Tibial nerve (tissue), 4 donors: ENCODE measurements around the gene ST3GAL6. TPM values are rescaled to one million over a fixed set of nuclear protein-coding genes. Genes with fewer than 3 reads are reported as not detected.

ENCODE experiments used
- DNase-seq, 2 donors: peaks; one replicate each; pipeline ENCODE4 v3.0.0-alpha.2; 2019; ENCODE audit warnings: low spot score in 2 of 2
- H3K27ac ChIP-seq, 4 donors: fragments of 200-600 bp; sonication (generic) in 3 of 4; one replicate each; pipeline ENCODE4 v1.5.1; 2017 to 2019; ENCODE audit warnings: mild to moderate bottlenecking in 1 of 4
- H3K27me3 ChIP-seq, 2 donors: fragments of 200-600 bp; sonication (generic) in 1 of 2; one replicate each; pipeline versions ENCODE4 v1.5.1 to v1.6.0; 2017 to 2019
- H3K36me3 ChIP-seq, 3 donors: fragments of 200-600 bp; sonication (generic); one replicate each; pipeline ENCODE4 v1.5.1; 2018 to 2019
- H3K4me1 ChIP-seq, 4 donors: fragments of 200-600 bp; sonication (generic) in 3 of 4; one replicate each; pipeline ENCODE4 v1.5.1; 2017 to 2019
- H3K4me3 ChIP-seq, 4 donors: fragments of 200-600 bp; sonication (generic) in 3 of 4; one replicate each; pipeline ENCODE4 v1.5.1; 2017 to 2019; ENCODE audit warnings: mild to moderate bottlenecking in 1 of 4, moderate library complexity in 1 of 4
- H3K9me3 ChIP-seq, 4 donors: fragments of 200-600 bp; sonication (generic) in 3 of 4; one replicate each; pipeline ENCODE4 v1.5.1; 2017 to 2019
- EP300 ChIP-seq, 2 donors: sonication (generic); formaldehyde crosslinking; IDR thresholded peaks; one replicate each; pipeline ENCODE4 v1.6.1; 2017; ENCODE audit warnings: antibody characterized with exemption in 2 of 2, mild to moderate bottlenecking in 1 of 2
- POLR2A ChIP-seq, 2 donors: fragments of 450-650 bp; IDR thresholded peaks; one replicate each; pipeline ENCODE4 v1.6.1; 2017; ENCODE audit warnings: antibody characterized with exemption in 2 of 2, mild to moderate bottlenecking in 2 of 2, moderate library complexity in 2 of 2
- WGBS, 2 donors: methylation state at CpG; one replicate each; pipeline ENCODE4 v1.1.5; 2018; 5-methylcytosine and 5-hydroxymethylcytosine counted together
- total RNA-seq, 4 donors: library from RNA; depleted of rRNA; stranded (reverse); fragments of >200 nt; gene quantifications; one replicate each; pipeline ENCODE4 v1.1.0, GENCODE V29; 2016
- TF ChIP-seq, protein P1 (sequence below), 5 experiments: fragments of 200-600 bp in 3 of 5; fragments of 450-650 bp in 2 of 5; sonication (generic) in 3 of 5; IDR thresholded peaks; one replicate each; pipeline ENCODE4 v1.5.1; 2016 to 2019; ENCODE audit warnings: antibody characterized with exemption in 5 of 5, mild to moderate bottlenecking in 3 of 5, moderate library complexity in 2 of 5

ST3GAL6 gene
- total RNA-seq, 4 donors from 2014 or later: 9.2 to 54.6 (median 10.1) TPM

GRCh38 chr3:98764472-98764884 lies 1.3 kb downstream of the ST3GAL6 start:
- Histone ChIP-seq H3K36me3 (no peaks in the 10 kb centered on the region), H3K4me3 (peak overlapping the region in 1 of 4 donors; percentile 30), H3K27ac (peak overlapping the region in 1 of 4 donors; percentile 12), H3K27me3 (no peaks in the 10 kb centered on the region), H3K4me1 (peaks cover 0 to 65% (median 13%) of the 10 kb centered on the region in 4 donors), H3K9me3 (no peaks in the 10 kb centered on the region)
- DNase-seq: no peak
- 40 to 51% methylated on average over 4 of the region's 4 CpGs for WGBS, 2 donors
- no peak for TF ChIP-seq EP300 (IDR thresholded peaks at IDR 0.05)
- no peak for TF ChIP-seq POLR2A (IDR thresholded peaks at IDR 0.05)
- TF ChIP-seq, protein P1, sequence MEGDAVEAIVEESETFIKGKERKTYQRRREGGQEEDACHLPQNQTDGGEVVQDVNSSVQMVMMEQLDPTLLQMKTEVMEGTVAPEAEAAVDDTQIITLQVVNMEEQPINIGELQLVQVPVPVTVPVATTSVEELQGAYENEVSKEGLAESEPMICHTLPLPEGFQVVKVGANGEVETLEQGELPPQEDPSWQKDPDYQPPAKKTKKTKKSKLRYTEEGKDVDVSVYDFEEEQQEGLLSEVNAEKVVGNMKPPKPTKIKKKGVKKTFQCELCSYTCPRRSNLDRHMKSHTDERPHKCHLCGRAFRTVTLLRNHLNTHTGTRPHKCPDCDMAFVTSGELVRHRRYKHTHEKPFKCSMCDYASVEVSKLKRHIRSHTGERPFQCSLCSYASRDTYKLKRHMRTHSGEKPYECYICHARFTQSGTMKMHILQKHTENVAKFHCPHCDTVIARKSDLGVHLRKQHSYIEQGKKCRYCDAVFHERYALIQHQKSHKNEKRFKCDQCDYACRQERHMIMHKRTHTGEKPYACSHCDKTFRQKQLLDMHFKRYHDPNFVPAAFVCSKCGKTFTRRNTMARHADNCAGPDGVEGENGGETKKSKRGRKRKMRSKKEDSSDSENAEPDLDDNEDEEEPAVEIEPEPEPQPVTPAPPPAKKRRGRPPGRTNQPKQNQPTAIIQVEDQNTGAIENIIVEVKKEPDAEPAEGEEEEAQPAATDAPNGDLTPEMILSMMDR (IDR thresholded peaks at IDR 0.05): no peak

DNA sequence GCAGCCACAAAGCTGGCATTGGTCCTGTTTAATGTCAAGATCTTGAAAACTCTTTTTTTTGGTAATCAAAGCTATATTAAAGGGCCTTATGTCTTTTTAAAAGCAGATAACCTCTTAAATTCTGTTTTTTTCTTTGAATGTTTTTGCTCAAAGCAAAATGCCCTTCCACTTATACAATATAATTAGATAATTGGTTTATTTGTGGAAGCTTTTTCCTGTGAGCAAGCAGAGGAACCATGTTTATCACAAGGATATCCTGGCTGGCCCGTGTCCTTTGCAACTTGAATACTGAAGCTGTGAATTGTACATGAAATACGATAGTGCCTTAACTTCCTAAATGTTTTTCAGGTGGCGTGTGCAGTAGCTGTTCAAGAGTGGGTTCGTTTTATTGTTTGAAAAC lies 2.6 kb downstream of the ST3GAL6 start:
- 65 to 68% methylated on average over 4 of the region's 4 CpGs for WGBS, 2 donors
- TF ChIP-seq, protein P1 (IDR thresholded peaks at IDR 0.05): no peak
- TF ChIP-seq POLR2A (IDR thresholded peaks at IDR 0.05) (no peak), EP300 (IDR thresholded peaks at IDR 0.05) (no peak)
- no peaks in the 10 kb centered on the region for H3K9me3 ChIP-seq
- no peak overlapping the region for H3K27ac ChIP-seq
- DNase-seq: no peak
- H3K4me3 ChIP-seq: no peak overlapping the region
- H3K36me3 ChIP-seq: no peaks in the 10 kb centered on the region
- no peaks in the 10 kb centered on the region for H3K27me3 ChIP-seq
- H3K4me1 ChIP-seq: peaks cover 0 to 75% (median 13%) of the 10 kb centered on the region in 4 donors

DNA sequence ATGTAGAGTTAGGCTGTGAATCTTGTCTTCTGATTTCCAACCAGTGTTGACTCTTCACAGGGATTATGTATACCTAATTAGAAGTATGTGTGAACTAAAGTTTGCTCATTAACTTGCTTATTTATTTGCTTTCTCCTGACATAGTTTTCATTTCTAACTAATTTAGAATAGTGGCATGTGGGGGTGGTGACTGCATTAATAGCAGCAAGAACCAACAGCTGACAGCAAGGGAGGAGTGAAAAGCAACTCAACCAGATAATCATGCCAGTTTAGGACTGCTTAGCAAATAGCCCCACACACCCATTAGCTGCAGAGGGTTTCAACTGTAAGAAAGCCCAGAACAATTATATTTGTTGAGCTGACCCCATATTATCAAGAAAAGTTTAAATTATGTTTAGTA lies 3.8 kb downstream of the ST3GAL6 start:
- no peak overlapping the region for H3K27ac ChIP-seq
- H3K9me3 ChIP-seq: no peaks in the 10 kb centered on the region

GRCh38 chr3:98768961-98769360 lies 5.8 kb downstream of the ST3GAL6 start:
- no peak overlapping the region for H3K4me3 ChIP-seq
- no peaks in the 10 kb centered on the region for H3K36me3 ChIP-seq
- WGBS, 2 donors: 17 to 23% methylated on average over 2 of the region's 2 CpGs
- DNase-seq: no peak
- TF ChIP-seq EP300 (IDR thresholded peaks at IDR 0.05) (no peak), POLR2A (IDR thresholded peaks at IDR 0.05) (no peak)
- TF ChIP-seq, protein P1 (IDR thresholded peaks at IDR 0.05): no peak
- H3K9me3 ChIP-seq: no peaks in the 10 kb centered on the region
- H3K27ac ChIP-seq: peak overlapping the region in 3 of 4 donors; percentile 60 to 82 (median 78)
- H3K27me3 ChIP-seq: no peaks in the 10 kb centered on the region
- peaks cover 0 to 53% (median 12%) of the 10 kb centered on the region in 4 donors for H3K4me1 ChIP-seq

More for the DNA sequence above, 3.8 kb downstream of the ST3GAL6 start:
- no peak overlapping the region for H3K4me3 ChIP-seq
- DNase-seq: no peak
- H3K27me3 ChIP-seq: no peaks in the 10 kb centered on the region
- TF ChIP-seq EP300 (IDR thresholded peaks at IDR 0.05) (no peak), POLR2A (IDR thresholded peaks at IDR 0.05) (no peak)
- TF ChIP-seq, protein P1 (IDR thresholded peaks at IDR 0.05): no peak
- no peaks in the 10 kb centered on the region for H3K36me3 ChIP-seq
- peaks cover 0 to 72% (median 12%) of the 10 kb centered on the region in 4 donors for H3K4me1 ChIP-seq

DNA sequence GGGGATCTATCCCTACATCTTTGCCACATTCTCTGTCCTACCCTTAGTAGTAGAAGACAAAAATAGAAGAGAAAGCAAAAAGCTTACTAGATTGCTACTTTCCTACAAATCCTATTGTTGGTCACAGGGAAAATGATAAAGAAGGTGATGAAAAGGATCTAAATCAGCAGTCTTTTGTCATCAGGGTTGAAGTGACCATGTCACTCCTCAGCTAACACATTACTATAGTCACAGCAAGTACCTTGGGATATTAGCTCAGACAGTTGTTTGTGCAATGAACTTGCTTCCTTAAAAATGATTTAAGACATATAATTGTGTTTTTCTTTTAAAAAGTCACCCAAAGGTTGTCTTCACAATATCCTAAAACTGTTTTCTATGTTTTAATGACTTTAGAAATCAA lies 6.3 kb downstream of the ST3GAL6 start:
- peaks cover 0 to 48% (median 12%) of the 10 kb centered on the region in 4 donors for H3K4me1 ChIP-seq
- no peaks in the 10 kb centered on the region for H3K27me3 ChIP-seq
- no peak for TF ChIP-seq POLR2A (IDR thresholded peaks at IDR 0.05)
- TF ChIP-seq, protein P1 (IDR thresholded peaks at IDR 0.05): no peak
- no peak for TF ChIP-seq EP300 (IDR thresholded peaks at IDR 0.05)
- DNase-seq: no peak
- H3K4me3 ChIP-seq: no peak overlapping the region
- no peaks in the 10 kb centered on the region for H3K36me3 ChIP-seq
- no peaks in the 10 kb centered on the region for H3K9me3 ChIP-seq
- peak overlapping the region in 3 of 4 donors; percentile 60 to 82 (median 78) for H3K27ac ChIP-seq
